Regular cardiac myocyte (primary cell): ENCODE results near the gene HERPUD2. TPM values are rescaled to one million over a fixed set of nuclear protein-coding genes. Genes with fewer than 3 reads are reported as not detected.

ENCODE experiments used
- total RNA-seq: library from RNA; depleted of rRNA; stranded (reverse); fragments of >200 nt; gene quantifications from 2 replicates; pipeline ENCODE4 v1.2.3, GENCODE V29; 2014

HERPUD2 gene
- 17.4 and 19.2 TPM in 2 replicates for total RNA-seq

DNA sequence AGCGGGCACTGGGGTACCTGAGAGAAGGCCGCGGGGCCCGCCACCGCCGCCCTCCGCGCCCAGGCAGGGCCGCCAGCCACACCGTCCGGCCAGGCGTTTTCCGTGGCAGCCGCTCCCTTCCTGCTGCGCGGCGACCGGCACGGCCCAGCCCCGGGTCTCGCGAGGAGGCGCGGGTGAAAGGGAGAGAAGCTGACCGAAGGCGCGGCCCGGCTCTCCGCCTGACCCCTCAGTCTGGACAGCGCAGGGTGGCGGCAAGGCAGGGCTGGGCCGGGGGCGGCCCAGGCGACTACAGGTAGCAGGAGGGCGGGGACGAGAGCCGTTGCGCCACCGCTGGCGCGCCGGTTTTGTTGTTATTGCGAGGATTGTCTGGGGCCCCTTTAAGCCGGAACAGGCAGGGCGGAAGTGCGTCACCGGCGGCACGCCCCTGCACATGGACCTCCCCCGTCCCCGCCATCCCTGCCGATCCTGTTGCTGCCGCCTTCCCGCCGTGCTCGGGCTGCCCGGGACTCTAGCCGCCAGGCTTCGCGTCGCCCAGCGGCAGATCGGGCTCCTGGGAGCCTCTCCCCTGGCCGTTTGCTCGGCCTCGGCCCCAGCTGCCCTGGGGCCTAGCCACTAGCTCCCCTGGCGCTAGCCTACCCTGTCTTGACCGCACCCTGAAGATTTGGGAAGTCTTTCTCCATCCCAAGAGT lies at the start of gene HERPUD2:
HERPUD2 (minus strand) TSS at position 352 of the 689 bp plus-strand sequence. CDS start 805 bp downstream, outside the sequence.

Other genes with a start within 250 kb of the HERPUD2 start
- gene SEPTIN7, start 105.9 kb upstream of the HERPUD2 start, total RNA-seq = 191 and 207 TPM in 2 replicates